HG03558 (cell line): ENCODE data around the gene NDC1.
"Not testable (repeated sequence)": the region's sequence is repeated elsewhere in the genome, so short reads cannot be mapped to it uniquely, and the experiment has no call there.

ENCODE experiments used
- ATAC-seq: cut with Tn5 transposase; IDR thresholded peaks from one replicate; pipeline ENCODE4 v1.9.1; 2021; ENCODE audit warnings: moderate number of reproducible peaks; ENCODE audit not compliant: unreplicated experiment; ENCODE audit errors: extremely low read depth

The NDC1 gene, protein sequence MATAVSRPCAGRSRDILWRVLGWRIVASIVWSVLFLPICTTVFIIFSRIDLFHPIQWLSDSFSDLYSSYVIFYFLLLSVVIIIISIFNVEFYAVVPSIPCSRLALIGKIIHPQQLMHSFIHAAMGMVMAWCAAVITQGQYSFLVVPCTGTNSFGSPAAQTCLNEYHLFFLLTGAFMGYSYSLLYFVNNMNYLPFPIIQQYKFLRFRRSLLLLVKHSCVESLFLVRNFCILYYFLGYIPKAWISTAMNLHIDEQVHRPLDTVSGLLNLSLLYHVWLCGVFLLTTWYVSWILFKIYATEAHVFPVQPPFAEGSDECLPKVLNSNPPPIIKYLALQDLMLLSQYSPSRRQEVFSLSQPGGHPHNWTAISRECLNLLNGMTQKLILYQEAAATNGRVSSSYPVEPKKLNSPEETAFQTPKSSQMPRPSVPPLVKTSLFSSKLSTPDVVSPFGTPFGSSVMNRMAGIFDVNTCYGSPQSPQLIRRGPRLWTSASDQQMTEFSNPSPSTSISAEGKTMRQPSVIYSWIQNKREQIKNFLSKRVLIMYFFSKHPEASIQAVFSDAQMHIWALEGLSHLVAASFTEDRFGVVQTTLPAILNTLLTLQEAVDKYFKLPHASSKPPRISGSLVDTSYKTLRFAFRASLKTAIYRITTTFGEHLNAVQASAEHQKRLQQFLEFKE

GRCh38 chr1:53837924-53838653 lies at the start of gene NDC1:
Gene NDC1 (minus strand): TSS chr1:53838296. CDS start chr1:53838261, 35 bp downstream.
- ATAC-seq: peak; percentile 65

DNA sequence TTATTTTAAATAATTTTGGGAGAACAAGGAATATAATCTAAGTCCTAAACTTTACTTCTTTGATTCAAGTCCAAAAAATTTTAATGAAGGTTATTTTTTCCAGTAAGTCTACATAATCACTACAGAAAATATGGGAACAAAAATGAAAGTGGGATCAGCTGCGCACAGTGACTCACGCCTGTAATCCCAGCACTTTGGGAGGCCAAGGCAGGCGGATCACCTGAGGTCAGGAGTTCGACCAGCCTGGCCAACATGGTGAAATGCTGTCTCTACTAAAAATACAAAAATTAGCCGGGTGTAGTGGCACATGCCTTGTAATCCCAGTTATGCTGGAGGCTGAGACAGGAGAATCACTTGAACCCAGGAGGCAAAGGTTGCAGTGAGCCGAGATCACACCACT lies 45.5 kb upstream of the NDC1 start:
- not testable (repeated sequence) for ATAC-seq

DNA sequence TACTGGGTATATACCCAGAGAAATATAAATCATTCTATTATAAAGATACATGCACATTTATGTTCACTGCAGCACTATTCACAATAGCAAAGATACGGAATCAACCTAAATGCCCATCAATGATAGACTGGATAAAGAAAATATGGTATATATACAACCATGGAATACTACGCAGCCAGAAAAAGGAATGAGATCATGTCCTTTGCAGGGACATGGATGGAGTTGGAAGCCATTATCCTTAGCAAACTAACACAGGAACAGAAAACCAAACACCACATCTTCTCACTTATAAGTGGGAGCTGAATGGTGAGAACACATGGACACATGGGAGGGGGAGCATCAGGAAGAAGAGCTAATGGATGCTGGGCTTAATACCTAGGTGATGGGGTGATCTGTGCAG lies 43.8 kb upstream of the NDC1 start:
- not testable (repeated sequence) for ATAC-seq

DNA sequence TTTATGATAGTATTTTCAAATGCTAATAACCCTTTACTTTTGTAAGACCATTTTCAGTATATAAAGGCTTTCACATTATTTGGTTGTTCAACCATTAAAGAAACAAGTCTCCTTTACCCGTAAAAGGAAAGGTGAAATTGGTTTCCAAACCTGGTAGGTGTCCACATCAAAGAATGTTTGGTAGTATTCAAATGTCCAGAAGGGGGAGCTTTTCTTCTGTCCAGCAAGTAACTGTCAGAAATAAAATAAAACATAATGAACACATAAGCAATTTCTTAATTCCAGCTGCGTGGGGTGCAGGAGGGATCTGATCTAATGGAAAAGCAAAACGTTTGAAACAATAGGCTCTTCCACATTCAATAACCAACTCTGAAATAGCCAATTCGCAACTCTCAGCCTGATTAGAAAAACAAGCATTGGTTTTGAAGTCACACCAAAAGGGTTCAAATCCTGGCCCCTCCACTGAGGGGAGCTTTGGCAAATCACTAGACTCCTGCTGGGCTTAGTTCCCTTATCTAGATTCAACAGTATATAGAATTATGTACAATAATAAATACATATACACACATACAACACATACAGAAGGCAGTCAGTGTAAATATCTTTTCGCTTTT lies 40.5 kb upstream of the NDC1 start:
- no peak for ATAC-seq

DNA sequence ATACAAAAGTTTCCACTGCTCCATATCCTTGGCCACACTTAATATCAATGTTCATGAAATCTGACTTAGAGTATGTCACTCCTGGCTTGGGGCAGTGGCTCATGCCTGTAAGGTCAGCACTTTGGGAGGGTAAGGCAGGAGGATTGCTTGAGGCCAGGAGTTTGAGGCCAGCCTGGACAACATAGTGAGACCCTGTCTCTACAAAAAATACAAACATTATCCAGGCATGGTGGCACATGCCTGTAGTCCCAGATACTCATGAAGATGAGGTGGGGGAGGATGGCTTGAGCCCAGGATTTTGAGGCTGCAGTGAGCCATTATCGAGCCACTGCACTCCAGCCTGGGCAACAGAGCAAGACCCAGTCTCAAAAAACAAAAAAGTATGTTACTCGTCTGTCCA lies 37.1 kb upstream of the NDC1 start:
- not testable (repeated sequence) for ATAC-seq

DNA sequence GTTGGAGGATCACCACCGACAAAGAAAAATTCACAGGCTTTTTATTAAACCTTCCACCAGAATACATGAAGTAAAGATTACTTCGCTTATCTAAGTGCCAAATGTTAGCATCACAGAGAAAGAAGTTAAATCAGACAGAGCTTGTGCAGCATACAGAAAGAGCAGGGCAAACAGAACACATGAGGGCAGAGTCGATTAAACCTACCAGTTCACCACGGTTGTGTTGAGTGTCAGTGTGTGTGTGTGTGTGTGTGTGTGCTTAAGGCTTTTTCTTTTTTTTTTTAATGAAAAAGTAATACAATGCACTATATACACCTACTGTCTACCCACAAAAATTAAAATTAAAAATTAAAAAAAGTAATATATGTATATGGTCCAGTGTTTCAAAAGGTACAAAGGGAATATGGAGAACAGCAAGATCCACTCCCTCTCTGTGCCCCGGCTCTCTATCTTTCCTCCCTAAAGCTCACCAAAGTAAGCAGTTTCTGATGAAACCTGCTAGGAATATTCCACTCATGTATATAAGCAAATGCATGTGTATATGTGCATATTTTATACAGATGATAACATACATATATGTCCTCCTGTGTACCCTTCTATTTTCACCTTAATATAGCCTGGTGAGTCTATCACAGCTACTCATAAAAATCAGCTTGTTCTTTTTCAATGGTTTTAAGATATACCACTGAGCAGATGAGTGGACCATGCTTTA lies 33.8 kb upstream of the NDC1 start:
- no peak for ATAC-seq

DNA sequence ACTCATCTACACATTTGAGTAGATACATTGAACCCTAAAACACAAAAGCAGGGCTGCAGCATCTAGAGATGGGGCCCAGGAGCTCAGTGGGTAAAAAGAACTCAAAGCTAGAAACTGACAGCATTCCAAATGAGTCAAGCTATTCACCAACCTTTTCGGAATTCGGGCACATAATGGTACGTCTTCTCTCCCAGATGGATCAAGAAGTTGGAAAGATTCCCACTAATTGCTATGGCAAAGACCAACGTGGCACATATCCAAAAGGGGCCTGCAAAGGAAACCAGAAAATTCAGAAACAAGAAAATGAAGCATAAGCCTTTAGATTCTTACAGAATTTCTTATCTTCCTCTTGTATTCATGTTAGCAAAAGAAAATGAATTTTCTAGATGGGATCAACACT lies 33.1 kb upstream of the NDC1 start:
- no peak for ATAC-seq

- no peak for ATAC-seq
Observed at GRCh38 chr1:53869454-53870117, 31.5 kb upstream of the NDC1 start.

- no peak for ATAC-seq
Observed at GRCh38 chr1:53868565-53868964, 30.5 kb upstream of the NDC1 start.

DNA sequence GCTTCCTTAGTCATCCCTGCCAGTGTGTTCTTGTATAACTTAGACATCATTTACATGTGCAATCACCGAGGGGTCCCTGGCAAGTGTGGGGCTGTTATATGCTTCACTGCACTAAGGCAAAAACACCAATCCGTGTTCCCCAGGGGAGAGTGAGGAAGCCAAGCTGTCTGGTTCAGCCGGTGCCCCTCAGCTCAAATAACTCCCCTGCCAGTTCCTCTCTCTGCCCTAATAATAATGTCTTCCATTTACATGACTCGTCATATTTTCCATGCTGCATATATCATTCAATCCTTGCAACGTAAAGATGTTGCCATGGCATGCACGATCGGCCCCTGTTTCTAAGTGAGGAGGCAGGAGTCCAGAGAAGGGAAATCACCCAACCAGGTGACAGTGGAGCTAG lies 24.4 kb upstream of the NDC1 start:
- no peak for ATAC-seq

DNA sequence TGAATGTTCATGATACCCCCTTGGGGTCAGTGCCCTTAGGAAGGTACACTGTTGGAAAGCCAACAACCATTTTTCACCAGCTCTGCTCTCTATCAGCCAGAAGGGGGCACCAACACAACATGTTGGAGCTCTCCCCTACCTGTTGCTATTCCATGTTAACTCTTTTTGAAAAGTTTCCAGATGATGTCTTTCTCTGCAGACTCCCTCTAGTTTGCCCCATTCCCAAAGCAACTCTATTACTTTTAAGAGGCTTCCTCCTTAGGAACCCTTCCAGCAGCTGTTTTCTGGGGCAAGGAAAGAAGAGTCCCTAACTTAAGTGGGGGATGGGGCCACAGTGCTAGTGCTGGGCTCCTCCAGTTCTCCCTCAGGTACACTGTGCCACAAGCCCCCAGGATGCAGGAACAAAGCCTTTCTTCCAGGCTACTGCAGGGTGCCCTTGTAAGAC lies 22.9 kb upstream of the NDC1 start:
- no peak for ATAC-seq

DNA sequence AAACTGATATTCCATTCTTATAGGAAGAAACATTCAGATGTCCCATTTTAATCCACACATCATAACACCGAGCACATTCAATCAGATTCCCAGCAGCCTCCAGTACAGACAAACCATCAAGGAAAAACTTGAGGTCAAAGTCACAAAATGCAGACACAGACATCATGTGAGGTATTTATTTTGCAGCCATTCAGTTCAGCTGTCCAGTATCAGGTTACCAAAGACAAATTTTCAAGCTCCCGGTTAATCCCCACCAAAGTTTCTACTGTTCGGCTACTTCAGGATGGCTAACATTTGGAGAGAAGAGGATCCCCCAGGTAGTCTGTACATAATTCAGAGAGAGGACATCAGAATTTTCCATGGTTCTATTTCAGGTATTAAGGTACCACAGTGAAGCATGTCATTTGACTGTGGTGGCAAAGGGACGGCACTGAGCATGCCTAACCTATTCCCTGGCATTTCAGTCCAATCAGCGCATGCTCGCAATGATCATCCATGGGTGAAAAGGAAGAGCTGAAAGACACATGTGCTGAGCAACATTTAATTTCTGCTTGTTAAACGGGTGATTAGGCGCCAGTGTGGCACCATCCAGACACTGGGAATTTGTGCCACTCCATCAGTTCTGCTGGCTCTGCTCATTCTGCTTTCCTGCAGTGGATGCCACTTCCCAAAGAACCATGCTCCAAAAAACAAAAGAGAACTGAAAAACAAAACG lies 13.6 kb upstream of the NDC1 start:
- ATAC-seq: no peak

DNA sequence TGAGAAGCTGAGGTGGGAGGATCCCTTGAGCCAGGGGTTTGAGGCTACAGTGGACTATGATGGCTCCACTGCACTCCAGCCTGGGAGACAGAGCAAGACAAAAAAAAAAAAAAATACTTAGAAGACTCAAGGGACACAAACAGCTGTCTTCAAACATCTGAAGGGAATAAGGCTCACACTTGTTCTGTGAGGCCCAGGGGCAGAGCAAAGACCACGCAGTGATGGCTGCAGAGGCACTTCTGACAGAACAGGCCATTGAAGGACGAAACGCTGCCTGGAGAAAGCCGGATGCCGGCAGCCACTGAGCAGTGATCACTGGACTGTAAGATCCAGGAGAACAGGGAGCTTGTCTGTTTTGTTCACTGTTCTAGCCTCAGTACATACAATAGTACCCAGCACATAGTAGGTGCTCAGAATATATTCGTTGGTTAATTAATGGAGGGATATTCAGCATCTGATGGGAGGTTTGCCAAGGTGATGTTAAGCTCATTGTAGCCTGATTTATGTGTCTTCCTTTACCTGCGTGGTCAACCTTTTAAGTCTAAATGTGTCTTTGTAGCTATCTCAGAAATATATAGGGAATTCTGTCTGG lies 12.1 kb upstream of the NDC1 start:
- no peak for ATAC-seq

GRCh38 chr1:53847980-53848379 lies 9.9 kb upstream of the NDC1 start:
- no peak for ATAC-seq

DNA sequence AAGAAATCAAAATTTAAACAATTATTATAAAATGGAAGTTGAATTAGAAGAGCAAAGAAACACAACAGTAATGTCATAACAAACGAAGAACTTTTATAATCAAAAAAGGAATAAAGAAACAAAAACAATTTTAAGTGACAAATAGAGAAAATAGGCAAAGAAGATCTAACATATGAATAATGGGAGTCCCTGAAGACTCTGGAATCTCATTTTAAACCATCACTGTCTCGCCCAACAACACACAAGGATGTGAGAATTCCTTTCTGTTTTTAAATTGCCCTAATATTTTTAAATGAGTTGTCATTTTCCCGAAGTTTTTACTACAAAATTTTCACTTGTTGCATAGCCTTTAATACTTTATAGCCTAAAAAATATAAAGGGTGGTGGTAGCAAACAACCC lies 4.3 kb upstream of the NDC1 start:
- no peak for ATAC-seq

- ATAC-seq: no peak
Observed at GRCh38 chr1:53838654-53838974, 518 bp upstream of the NDC1 start.

DNA sequence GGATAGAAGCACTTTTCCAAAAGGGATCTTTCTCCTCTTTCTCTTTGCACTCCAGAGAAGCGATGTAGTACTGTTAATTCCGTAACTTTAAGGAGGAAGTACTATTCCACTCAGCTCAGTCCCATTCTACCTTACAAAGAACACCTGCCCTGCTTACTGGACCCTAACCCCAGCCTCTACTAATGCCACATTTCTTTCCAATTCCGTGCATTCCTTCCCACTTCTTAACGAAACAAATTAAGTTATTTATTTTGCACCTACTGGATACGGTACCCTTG lies 511 bp downstream of the NDC1 start:
- no peak for ATAC-seq

DNA sequence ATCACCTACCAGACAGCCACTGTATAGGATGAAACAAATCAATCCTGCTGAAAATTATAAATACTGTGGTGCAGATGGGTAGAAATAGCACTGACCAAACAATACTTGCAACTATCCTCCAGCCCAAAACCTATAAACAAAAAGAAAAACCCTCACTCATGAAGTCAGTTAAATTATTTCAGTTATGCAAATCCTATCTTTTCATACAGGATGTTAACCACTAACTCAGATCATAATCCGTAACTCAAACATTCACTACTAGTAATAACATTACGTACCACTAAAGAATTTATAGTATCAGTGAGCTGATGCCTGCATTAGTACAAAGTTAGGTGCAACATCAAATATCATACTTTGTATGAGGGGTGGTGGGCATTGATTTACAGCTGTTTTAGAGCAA lies 2.6 kb downstream of the NDC1 start:
- no peak for ATAC-seq

- ATAC-seq: no peak
Observed at GRCh38 chr1:53834776-53835175, 3.3 kb downstream of the NDC1 start.
